Neuronal stem cell (in vitro differentiated cells): ENCODE data around the gene KSR2.

Experiments used
- DNase-seq: peaks from one replicate; pipeline ENCODE4 v3.0.0-alpha.2; 2013; ENCODE audit warnings: low spot score
- H2AFZ ChIP-seq: one replicate; pipeline ENCODE4 v1.6.1; 2013; ENCODE audit warnings: mild to moderate bottlenecking, low read length, inconsistent platforms
- H2AK5ac ChIP-seq: 2 replicates; pipeline ENCODE4 v1.6.1; 2013; ENCODE audit warnings: low read depth, mild to moderate bottlenecking, inconsistent platforms, low read length, moderate library complexity, mixed read lengths
- H2BK120ac ChIP-seq: 2 replicates; pipeline ENCODE4 v1.6.1; 2013; ENCODE audit warnings: low read depth, mild to moderate bottlenecking, inconsistent platforms, low read length, moderate library complexity, mixed read lengths
- H2BK12ac ChIP-seq: one replicate; pipeline ENCODE4 v1.6.1; 2013; ENCODE audit warnings: low read length, inconsistent platforms
- H2BK15ac ChIP-seq: 2 replicates; pipeline ENCODE4 v1.6.1; 2013; ENCODE audit warnings: mild to moderate bottlenecking, low read length, inconsistent platforms, mixed read lengths
- H2BK5ac ChIP-seq: one replicate; pipeline ENCODE4 v1.6.1; 2013; ENCODE audit warnings: inconsistent platforms, mild to moderate bottlenecking, low read length, moderate library complexity
- H3K14ac ChIP-seq: one replicate; pipeline ENCODE4 v1.6.1; 2013; ENCODE audit warnings: low read length, inconsistent platforms
- H3K18ac ChIP-seq: 2 replicates; pipeline ENCODE4 v1.6.1; 2013; ENCODE audit warnings: low read length, inconsistent platforms
- H3K23ac ChIP-seq: 2 replicates; pipeline ENCODE4 v1.6.1; 2013; ENCODE audit warnings: low read depth, mild to moderate bottlenecking, mixed read lengths, low read length, inconsistent platforms; ENCODE audit not compliant: poor library complexity
- H3K27ac ChIP-seq: replicated peaks from 3 replicates; pipeline ENCODE4 v1.5.1; 2013; ENCODE audit warnings: low read length, inconsistent platforms
- H3K27me3 ChIP-seq, 3 experiments: 2 replicates each; pipeline ENCODE4 v1.6.1; 2013; ENCODE audit warnings: low read length in 3 of 3, mild to moderate bottlenecking in 2 of 3, inconsistent platforms in 1 of 3, low read depth in 1 of 3, mixed read lengths in 1 of 3, moderate library complexity in 1 of 3; ENCODE audit not compliant: control insufficient read depth in 3 of 3, insufficient read depth in 3 of 3
- H3K36me3 ChIP-seq, 2 donors: replicated peaks in 1 of 2; 2 replicates each; pipeline ENCODE4 v1.6.1; 2013; ENCODE audit warnings: low read length in 2 of 2; ENCODE audit not compliant: control insufficient read depth in 2 of 2, insufficient read depth in 2 of 2
- H3K4ac ChIP-seq: 2 replicates; pipeline ENCODE4 v1.6.1; 2013; ENCODE audit warnings: inconsistent platforms, mild to moderate bottlenecking, low read length, moderate library complexity
- H3K4me1 ChIP-seq, 2 donors: 1 replicate in 1 of 2; 2 replicates in 1 of 2; pipeline ENCODE4 v1.6.1; 2013; ENCODE audit warnings: low read length in 2 of 2, low read depth in 1 of 2; ENCODE audit not compliant: control insufficient read depth in 2 of 2, insufficient read depth in 1 of 2
- H3K4me2 ChIP-seq: one replicate; pipeline ENCODE4 v1.6.1; 2013; ENCODE audit warnings: mild to moderate bottlenecking, low read length, inconsistent platforms; ENCODE audit not compliant: insufficient read depth, poor library complexity, severe bottlenecking
- H3K4me3 ChIP-seq, 2 donors: 2 replicates each; pipeline ENCODE4 v1.5.1; 2013; ENCODE audit warnings: low read length in 2 of 2, mild to moderate bottlenecking in 2 of 2, inconsistent platforms in 1 of 2, moderate library complexity in 1 of 2
- H3K79me1 ChIP-seq: one replicate; pipeline ENCODE4 v1.6.1; 2013; ENCODE audit warnings: low read depth, mild to moderate bottlenecking, inconsistent platforms, low read length, moderate library complexity
- H3K9ac ChIP-seq: one replicate; pipeline ENCODE4 v1.6.1; 2013; ENCODE audit warnings: mild to moderate bottlenecking, low read depth, low read length, inconsistent platforms; ENCODE audit not compliant: poor library complexity
- H3K9me3 ChIP-seq, 2 donors: replicated peaks in 1 of 2; 2 replicates each; pipeline versions ENCODE3 to v1.6.1; 2013; ENCODE audit warnings: low read length in 2 of 2, mild to moderate bottlenecking in 2 of 2, inconsistent platforms in 1 of 2, low read depth in 1 of 2, mixed read lengths in 1 of 2, moderate library complexity in 1 of 2; ENCODE audit not compliant: control insufficient read depth in 2 of 2, insufficient read depth in 1 of 2
- H4K8ac ChIP-seq: one replicate; pipeline ENCODE4 v1.6.1; 2013; ENCODE audit warnings: low read depth, mild to moderate bottlenecking, inconsistent platforms, low read length, moderate library complexity
- H4K91ac ChIP-seq: one replicate; pipeline ENCODE4 v1.6.1; 2013; ENCODE audit warnings: low read length, low read depth, mild to moderate bottlenecking, inconsistent platforms; ENCODE audit not compliant: poor library complexity
- WGBS, 2 donors: extraction: QIAGEN DNeasy Blood & Tissue Kit; methylation state at CpG; one replicate each; pipeline ENCODE4 v1.1.7; 2013; ENCODE audit warnings: missing lambda C conversion rate in 2 of 2, mixed read lengths in 1 of 2; ENCODE audit not compliant: insufficient read length in 2 of 2, insufficient replicate concordance in 1 of 2; ENCODE audit errors: extremely low coverage in 2 of 2; 5-methylcytosine and 5-hydroxymethylcytosine counted together

Gene KSR2

DNA sequence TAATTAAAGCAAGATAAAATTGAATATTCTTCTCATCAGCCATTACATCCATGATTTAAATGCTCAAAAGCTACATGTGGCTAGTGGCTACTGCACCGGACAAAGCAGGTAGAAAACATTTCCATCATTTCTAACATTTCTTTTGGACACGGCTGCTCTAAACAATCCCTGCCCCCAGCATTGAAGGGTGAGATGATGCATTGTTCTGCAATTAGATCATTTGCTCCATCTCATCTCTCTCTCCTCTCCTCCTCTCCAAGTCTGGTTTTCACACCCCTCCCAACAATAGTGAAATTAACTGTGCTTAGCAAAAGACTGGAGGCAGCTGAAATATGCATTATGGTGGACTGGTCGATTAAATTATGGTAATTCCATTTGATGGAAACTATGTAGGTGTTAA, 288.5 kb downstream of the KSR2 start:
- Histone ChIP-seq H3K4ac (no peak overlapping the region), H4K8ac (no peak overlapping the region), H3K27ac (no peak overlapping the region), H2AFZ (no peak overlapping the region), H3K79me1 (no peaks in the 10 kb centered on the region), H2BK120ac (no peak overlapping the region), H2AK5ac (no peak overlapping the region), H3K9ac (no peak overlapping the region), H3K4me3 (no peak overlapping the region), H3K27me3 (no peaks in the 10 kb centered on the region), H3K23ac (no peak overlapping the region), H2BK5ac (no peak overlapping the region), H2BK12ac (no peak overlapping the region), H2BK15ac (no peak overlapping the region), H3K4me2 (no peak overlapping the region), H4K91ac (no peak overlapping the region), H3K4me1 (peaks cover 0 to under 1% of the 10 kb centered on the region in 2 donors), H3K36me3 (no peaks in the 10 kb centered on the region), H3K14ac (no peak overlapping the region), H3K9me3 (no peaks in the 10 kb centered on the region), H3K18ac (no peak overlapping the region)
- no CpG with 5 or more reads among the region's 3 CpGs for WGBS, 2 donors
- no peak for DNase-seq

DNA sequence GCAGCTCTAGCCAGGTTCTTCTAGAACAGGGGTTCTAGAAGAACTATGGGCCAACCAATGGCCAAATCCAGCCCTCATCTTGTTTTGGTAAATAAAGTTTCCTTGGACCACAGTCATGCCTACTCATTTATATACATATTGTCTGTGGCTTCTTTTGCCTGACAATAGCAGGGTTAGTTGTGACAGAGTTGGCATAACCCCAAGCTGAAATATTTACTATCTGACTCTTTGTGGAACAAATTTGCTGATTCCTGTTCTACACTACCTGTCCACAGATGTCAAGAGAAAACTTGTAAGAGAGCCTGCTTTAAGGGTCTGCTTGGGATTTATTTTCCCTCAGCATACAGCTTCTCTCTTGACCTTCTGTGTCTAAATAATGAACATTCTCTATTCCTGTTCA, 289.0 kb downstream of the KSR2 start:
- no peak overlapping the region for H3K4ac ChIP-seq
- no peak overlapping the region for H2AFZ ChIP-seq
- H2BK5ac ChIP-seq = no peak overlapping the region
- no peak overlapping the region for H3K18ac ChIP-seq
- no peak overlapping the region for H4K91ac ChIP-seq
- H3K14ac ChIP-seq = no peak overlapping the region
- H4K8ac ChIP-seq = no peak overlapping the region
- H3K27me3 ChIP-seq = no peaks in the 10 kb centered on the region
- no peak overlapping the region for H3K23ac ChIP-seq
- H3K9ac ChIP-seq = no peak overlapping the region
- no peaks in the 10 kb centered on the region for H3K79me1 ChIP-seq
- H3K4me2 ChIP-seq = no peak overlapping the region
- H2BK12ac ChIP-seq = no peak overlapping the region
- no peak overlapping the region for H2BK120ac ChIP-seq
- H2AK5ac ChIP-seq = no peak overlapping the region
- H2BK15ac ChIP-seq = no peak overlapping the region
- H3K4me3 ChIP-seq = no peak overlapping the region
- no peaks in the 10 kb centered on the region for H3K9me3 ChIP-seq
- H3K27ac ChIP-seq = no peak overlapping the region
- no peak for DNase-seq
- no peaks in the 10 kb centered on the region for H3K4me1 ChIP-seq
- H3K36me3 ChIP-seq = no peaks in the 10 kb centered on the region

DNA sequence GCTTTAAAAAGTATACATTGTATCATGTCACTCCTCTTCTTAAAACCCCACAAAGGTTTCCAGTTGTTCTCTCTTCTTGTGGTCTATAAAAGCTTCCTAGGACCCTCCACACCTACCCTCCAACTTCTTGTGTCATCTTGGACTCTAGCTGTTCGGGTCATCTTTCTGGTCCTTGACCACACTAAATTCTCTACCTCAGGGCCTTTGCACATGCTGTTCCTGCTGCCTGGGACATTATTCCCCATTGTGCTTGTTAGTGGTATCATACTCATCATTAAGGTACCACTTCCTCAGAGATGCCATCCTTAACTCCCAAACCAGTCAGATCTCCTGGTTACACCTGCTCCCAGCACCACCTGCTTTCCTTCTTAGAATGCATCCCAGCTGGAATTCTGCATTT, 294.0 kb downstream of the KSR2 start:
- Histone ChIP-seq H3K36me3 (no peaks in the 10 kb centered on the region), H3K27ac (no peak overlapping the region), H2BK120ac (no peak overlapping the region), H3K27me3 (no peaks in the 10 kb centered on the region), H4K91ac (no peak overlapping the region), H3K9ac (no peak overlapping the region), H3K23ac (no peak overlapping the region), H3K4ac (no peak overlapping the region), H3K4me3 (no peak overlapping the region), H2BK12ac (no peak overlapping the region), H2AFZ (no peak overlapping the region), H4K8ac (no peak overlapping the region), H2BK15ac (no peak overlapping the region), H3K9me3 (no peaks in the 10 kb centered on the region), H3K4me2 (no peak overlapping the region), H3K4me1 (no peaks in the 10 kb centered on the region), H3K18ac (no peak overlapping the region), H3K14ac (no peak overlapping the region), H2AK5ac (no peak overlapping the region), H3K79me1 (no peaks in the 10 kb centered on the region), H2BK5ac (no peak overlapping the region)
- no peak for DNase-seq
- WGBS, 2 donors = no CpG with 5 or more reads among the region's 1 CpG

DNA sequence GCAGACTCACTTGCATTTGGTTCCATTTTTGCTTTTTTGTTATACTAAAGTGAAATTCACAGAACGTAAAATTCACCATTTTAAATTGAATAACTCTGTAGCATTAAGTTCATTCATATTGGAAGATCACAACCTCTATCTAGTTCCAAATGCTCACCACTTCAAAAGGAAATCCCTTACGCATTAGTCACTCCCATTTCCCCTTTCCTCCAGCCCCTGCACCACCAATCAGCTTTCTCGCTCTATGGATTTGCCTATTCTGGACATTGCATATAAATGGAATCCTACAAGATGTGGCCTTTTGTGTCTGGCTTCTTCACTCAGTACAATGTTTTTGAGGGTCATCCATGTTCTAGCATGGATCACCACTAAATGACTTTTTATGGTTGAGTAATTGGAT, 294.5 kb downstream of the KSR2 start:
- Histone ChIP-seq H2BK15ac (no peak overlapping the region), H3K9me3 (no peaks in the 10 kb centered on the region), H3K9ac (no peak overlapping the region), H4K91ac (no peak overlapping the region), H2AFZ (no peak overlapping the region), H2BK12ac (no peak overlapping the region), H2AK5ac (no peak overlapping the region), H3K23ac (no peak overlapping the region), H3K4ac (no peak overlapping the region), H3K27ac (no peak overlapping the region), H2BK5ac (no peak overlapping the region), H2BK120ac (no peak overlapping the region), H3K4me3 (no peak overlapping the region), H3K27me3 (no peaks in the 10 kb centered on the region), H3K4me1 (no peaks in the 10 kb centered on the region), H4K8ac (no peak overlapping the region), H3K14ac (no peak overlapping the region), H3K18ac (no peak overlapping the region), H3K4me2 (no peak overlapping the region), H3K79me1 (no peaks in the 10 kb centered on the region), H3K36me3 (no peaks in the 10 kb centered on the region)
- no CpG with 5 or more reads among the region's 3 CpGs for WGBS, 2 donors
- DNase-seq = no peak
